Trophoblast cell (in vitro differentiated cells and primary cell): ENCODE data around the gene MORN3.
"Not testable (repeated sequence)": the region's sequence is repeated elsewhere in the genome, so short reads cannot be mapped to it uniquely, and the experiment has no call there.

ENCODE experiments used
- DNase-seq, 2 donors: peaks; one replicate each; pipeline ENCODE4 v3.0.0-alpha.2; 2016
- H2AFZ ChIP-seq: 2 replicates; pipeline ENCODE4 v1.6.1; 2013; ENCODE audit warnings: low read length, moderate library complexity, mild to moderate bottlenecking; ENCODE audit not compliant: insufficient read depth, poor library complexity
- H2AK5ac ChIP-seq: 2 replicates; pipeline ENCODE4 v1.6.1; 2013; ENCODE audit warnings: mild to moderate bottlenecking, low read length
- H2BK120ac ChIP-seq: 2 replicates; pipeline ENCODE4 v1.6.1; 2013; ENCODE audit warnings: low read length, mild to moderate bottlenecking, moderate library complexity; ENCODE audit not compliant: insufficient read depth, poor library complexity
- H2BK12ac ChIP-seq: 2 replicates; pipeline ENCODE4 v1.6.1; 2013; ENCODE audit warnings: mild to moderate bottlenecking, low read length, moderate library complexity
- H2BK5ac ChIP-seq: 2 replicates; pipeline ENCODE4 v1.6.1; 2013; ENCODE audit warnings: low read length, low read depth, moderate library complexity, mild to moderate bottlenecking; ENCODE audit not compliant: poor library complexity
- H3K14ac ChIP-seq: 2 replicates; pipeline ENCODE4 v1.6.1; 2013; ENCODE audit warnings: mild to moderate bottlenecking, low read length
- H3K18ac ChIP-seq: 2 replicates; pipeline ENCODE4 v1.6.1; 2013; ENCODE audit warnings: mild to moderate bottlenecking, low read length
- H3K23ac ChIP-seq: 2 replicates; pipeline ENCODE4 v1.6.1; 2013; ENCODE audit warnings: low read length
- H3K27ac ChIP-seq: 2 replicates; pipeline ENCODE4 v1.5.1; 2013; ENCODE audit warnings: low read depth, mild to moderate bottlenecking, inconsistent platforms, low read length, moderate library complexity
- H3K27me3 ChIP-seq: 2 replicates; pipeline ENCODE4 v1.6.1; 2013; ENCODE audit warnings: inconsistent platforms, mild to moderate bottlenecking, low read length, moderate library complexity; ENCODE audit not compliant: insufficient read depth
- H3K36me3 ChIP-seq, 2 experiments: 1 replicate in 1 of 2; 2 replicates in 1 of 2; pipeline ENCODE4 v1.6.1; 2013; ENCODE audit warnings: low read length in 2 of 2, mild to moderate bottlenecking in 2 of 2, moderate library complexity in 1 of 2; ENCODE audit not compliant: insufficient read depth in 2 of 2, control insufficient read depth in 1 of 2
- H3K4ac ChIP-seq: 2 replicates; pipeline ENCODE4 v1.6.1; 2013; ENCODE audit warnings: low read depth, mild to moderate bottlenecking, low read length, moderate library complexity
- H3K4me1 ChIP-seq, 2 experiments: 1 replicate in 1 of 2; 2 replicates in 1 of 2; pipeline ENCODE4 v1.6.1; 2013; ENCODE audit warnings: low read length in 2 of 2, mild to moderate bottlenecking in 2 of 2, moderate library complexity in 1 of 2; ENCODE audit not compliant: insufficient read depth in 2 of 2, control insufficient read depth in 1 of 2
- H3K4me2 ChIP-seq: 2 replicates; pipeline ENCODE4 v1.6.1; 2013; ENCODE audit warnings: inconsistent platforms, mild to moderate bottlenecking, low read length, moderate library complexity
- H3K4me3 ChIP-seq: 2 replicates; pipeline ENCODE4 v1.5.1; 2013; ENCODE audit warnings: mild to moderate bottlenecking, low read depth, low read length, inconsistent platforms
- H3K79me1 ChIP-seq: one replicate; pipeline ENCODE4 v1.6.1; 2013; ENCODE audit warnings: low read length
- H3K79me2 ChIP-seq: 2 replicates; pipeline ENCODE4 v1.6.1; 2013; ENCODE audit warnings: low read length, mild to moderate bottlenecking; ENCODE audit not compliant: control insufficient read depth, insufficient read depth, poor library complexity
- H3K9ac ChIP-seq: 2 replicates; pipeline ENCODE4 v1.6.1; 2013; ENCODE audit warnings: mild to moderate bottlenecking, low read length
- H3K9me3 ChIP-seq: 2 replicates; pipeline ENCODE4 v1.6.1; 2013; ENCODE audit warnings: low read depth, mild to moderate bottlenecking, control low read depth, inconsistent platforms, low read length; ENCODE audit not compliant: insufficient read depth
- H4K12ac ChIP-seq: 2 replicates; pipeline ENCODE4 v1.6.1; 2013; ENCODE audit warnings: low read depth, mild to moderate bottlenecking, low read length, moderate library complexity
- H4K8ac ChIP-seq: 2 replicates; pipeline ENCODE4 v1.6.1; 2013; ENCODE audit warnings: low read depth, mild to moderate bottlenecking, low read length, moderate library complexity
- H4K91ac ChIP-seq: one replicate; pipeline ENCODE4 v1.6.1; 2013; ENCODE audit warnings: low read depth, mild to moderate bottlenecking, low read length, moderate library complexity
- WGBS: extraction: QIAGEN DNeasy Blood & Tissue Kit; methylation state at CpG from one replicate; pipeline ENCODE4 v1.1.7; 2013; ENCODE audit warnings: missing lambda C conversion rate; ENCODE audit not compliant: insufficient read length, insufficient coverage; ENCODE audit errors: extremely low coverage; 5-methylcytosine and 5-hydroxymethylcytosine counted together

The MORN3 gene

GRCh38 chr12:121715055-121715454, 45.6 kb upstream of the MORN3 start:
- H2BK12ac ChIP-seq, H3K4me2 ChIP-seq, H3K4me3 ChIP-seq, H3K23ac ChIP-seq, H3K4ac ChIP-seq, H3K36me3 ChIP-seq, H2BK120ac ChIP-seq, H3K27ac ChIP-seq, H3K9ac ChIP-seq, DNase-seq, H4K91ac ChIP-seq, H2BK5ac ChIP-seq, H2AK5ac ChIP-seq, H3K14ac ChIP-seq, H3K79me2 ChIP-seq, H3K18ac ChIP-seq, H2AFZ ChIP-seq, H4K8ac ChIP-seq, H3K9me3 ChIP-seq, H4K12ac ChIP-seq, H3K27me3 ChIP-seq: not testable (repeated sequence)
- Histone ChIP-seq H3K79me1 (peaks cover 14% of the 10 kb centered on the region), H3K4me1 (peaks cover 13 to 31% of the 10 kb centered on the region in 2 experiments)
- WGBS: no CpG with 5 or more reads among the region's 7 CpGs

- WGBS: no CpG with 5 or more reads among the region's 6 CpGs
- H2AFZ ChIP-seq: no peak overlapping the region
- H3K36me3 ChIP-seq: peaks cover 0 to 2% of the 10 kb centered on the region in 2 experiments
Observed at GRCh38 chr12:121713793-121714192, 44.3 kb upstream of the MORN3 start.

GRCh38 chr12:121713257-121713777, 43.9 kb upstream of the MORN3 start:
- peak overlapping the region; percentile 65 for H3K4ac ChIP-seq

More at GRCh38 chr12:121713793-121714192, 44.3 kb upstream of the MORN3 start:
- no peak overlapping the region for H4K8ac ChIP-seq
- H3K4me3 ChIP-seq: no peak overlapping the region
- H2BK120ac ChIP-seq: no peak overlapping the region
- H4K91ac ChIP-seq: peak overlapping the region; percentile 28
- H3K9ac ChIP-seq: no peak overlapping the region
- H3K4me1 ChIP-seq: peaks cover 10 to 24% of the 10 kb centered on the region in 2 experiments
- no peaks in the 10 kb centered on the region for H3K27me3 ChIP-seq
- H2BK5ac ChIP-seq: no peak overlapping the region
- H3K23ac ChIP-seq: no peak overlapping the region
- peaks cover 8% of the 10 kb centered on the region for H3K79me2 ChIP-seq
- no peak overlapping the region for H4K12ac ChIP-seq
- peak overlapping the region; percentile 12 for H2AK5ac ChIP-seq
- no peak overlapping the region for H2BK12ac ChIP-seq
- peaks cover 14% of the 10 kb centered on the region for H3K79me1 ChIP-seq
- H3K4me2 ChIP-seq: peak overlapping the region; percentile 86
- peak overlapping the region; percentile 83 for H3K18ac ChIP-seq
- H3K4ac ChIP-seq: peak overlapping the region; percentile 65
- H3K9me3 ChIP-seq: peaks cover 4% of the 10 kb centered on the region
- no peak overlapping the region for H3K27ac ChIP-seq
- no peak overlapping the region for H3K14ac ChIP-seq
- peak in 1 of 2 donors; percentile 9 for DNase-seq

GRCh38 chr12:121712461-121713256, 43.2 kb upstream of the MORN3 start, which contains the start of gene TMEM120B:
TMEM120B (plus strand) TSS chr12:121712752; CDS start chr12:121712896, 144 bp downstream.
- Histone ChIP-seq H2AK5ac (peak within 1 kb of the TSS; percentile 55), H2BK120ac (peak within 1 kb of the TSS; percentile 61), H4K91ac (peak within 1 kb of the TSS; percentile 82), H3K4ac (peak within 1 kb of the TSS; percentile 65), H3K18ac (peak within 1 kb of the TSS; percentile 87), H3K4me1 (peaks cover 10 to 22% of the 10 kb centered on the region in 2 experiments), H3K9ac (peak within 1 kb of the TSS; percentile 80), H3K4me3 (peak within 1 kb of the TSS; percentile 86), H3K14ac (peak within 1 kb of the TSS; percentile 64), H2AFZ (peak within 1 kb of the TSS; percentile 91), H3K4me2 (peak within 1 kb of the TSS; percentile 86), H3K27ac (no peak within 1 kb of the TSS), H3K27me3 (no peaks in the 10 kb centered on the region), H3K79me1 (peaks cover 14% of the 10 kb centered on the region), H3K36me3 (peaks cover 0 to 2% of the 10 kb centered on the region in 2 experiments), H2BK5ac (peak within 1 kb of the TSS; percentile 39), H4K12ac (peak within 1 kb of the TSS; percentile 58), H3K23ac (no peak within 1 kb of the TSS), H3K9me3 (peaks cover 4% of the 10 kb centered on the region), H3K79me2 (peaks cover 8% of the 10 kb centered on the region), H2BK12ac (no peak within 1 kb of the TSS), H4K8ac (peak within 1 kb of the TSS; percentile 81)
- no CpG with 5 or more reads among the region's 74 CpGs for WGBS
- peak; percentile 62 to 87 for DNase-seq

More at GRCh38 chr12:121713257-121713777, 43.9 kb upstream of the MORN3 start:
- Histone ChIP-seq H3K79me2 (peaks cover 8% of the 10 kb centered on the region), H3K4me3 (peak overlapping the region; percentile 86), H2AFZ (peak overlapping the region; percentile 91), H2BK12ac (no peak overlapping the region), H3K4me1 (peaks cover 10 to 22% of the 10 kb centered on the region in 2 experiments), H4K12ac (no peak overlapping the region), H2BK5ac (no peak overlapping the region), H3K79me1 (peaks cover 14% of the 10 kb centered on the region), H3K4me2 (peak overlapping the region; percentile 86), H3K27me3 (no peaks in the 10 kb centered on the region), H4K91ac (peak overlapping the region; percentile 40), H3K27ac (no peak overlapping the region), H3K18ac (peak overlapping the region; percentile 83), H3K23ac (no peak overlapping the region), H2AK5ac (peak overlapping the region; percentile 55), H3K36me3 (peaks cover 0 to 2% of the 10 kb centered on the region in 2 experiments), H2BK120ac (peak overlapping the region; percentile 19), H4K8ac (peak overlapping the region; percentile 52), H3K14ac (peak overlapping the region; percentile 10), H3K9me3 (peaks cover 4% of the 10 kb centered on the region), H3K9ac (peak overlapping the region; percentile 15)
- peak in 1 of 2 donors; percentile 12 for DNase-seq
- WGBS: no CpG with 5 or more reads among the region's 14 CpGs
